Measurements from ENCODE around the gene OPRL1.
A peak's percentile ranks its signal among the peaks of the same experiment; 100 is the strongest.
"Not testable (repeated sequence)": the region's sequence is repeated elsewhere in the genome, so short reads cannot be mapped to it uniquely, and the experiment has no call there.

Gene OPRL1

GRCh38 chr20:64073476-64074183 is 6.3 kb upstream of the OPRL1 start:
- no peak for DNase-seq

- no peak for DNase-seq
These were observed 5.6 kb upstream of the OPRL1 start for GRCh38 chr20:64074184-64074789.

- no peak for DNase-seq
These were observed 4.9 kb upstream of the OPRL1 start for GRCh38 chr20:64074963-64075362.

GRCh38 chr20:64075556-64075955 is 4.3 kb upstream of the OPRL1 start:
- DNase-seq = no peak

GRCh38 chr20:64076061-64076997 is 3.6 kb upstream of the OPRL1 start:
- no peak for DNase-seq

- DNase-seq = no peak
These were observed 2.8 kb upstream of the OPRL1 start for GRCh38 chr20:64077094-64077493.

- no peak for DNase-seq
These were observed 2.4 kb upstream of the OPRL1 start for GRCh38 chr20:64077541-64077875.

- no peak for DNase-seq
These were observed 1.9 kb upstream of the OPRL1 start for GRCh38 chr20:64077876-64078551.

GRCh38 chr20:64078934-64079272 is 979 bp upstream of the OPRL1 start:
- DNase-seq = no peak

- DNase-seq = peak; percentile 72
These were observed 439 bp upstream of the OPRL1 start, which contains the start of gene RGS19 for GRCh38 chr20:64079273-64080012. Gene RGS19 (minus strand): TSS chr20:64079518. CDS start chr20:64076886, 2,632 bp downstream.

GRCh38 chr20:64080813-64081623 is 1.1 kb downstream of the OPRL1 start:
- no peak for DNase-seq

GRCh38 chr20:64081624-64081964 is 1.7 kb downstream of the OPRL1 start:
- no peak for DNase-seq

GRCh38 chr20:64082126-64082731 is 2.3 kb downstream of the OPRL1 start:
- DNase-seq = no peak

GRCh38 chr20:64082820-64083377 is 3.0 kb downstream of the OPRL1 start:
- DNase-seq = no peak

- DNase-seq = peak; percentile 81 to 88
These were observed 3.5 kb downstream of the OPRL1 start for GRCh38 chr20:64083378-64083803.

GRCh38 chr20:64083804-64084684 is 4.2 kb downstream of the OPRL1 start, which contains the start of gene LKAAEAR1:
Gene LKAAEAR1 (minus strand): TSS chr20:64084398. CDS start chr20:64084219, 179 bp downstream.
- DNase-seq = peak in 1 of 2 experiments; percentile 25

- DNase-seq = peak in 1 of 2 experiments; percentile 40
These were observed 4.8 kb downstream of the OPRL1 start for GRCh38 chr20:64084685-64085152.

GRCh38 chr20:64086801-64087200 is 6.9 kb downstream of the OPRL1 start:
- no peak for DNase-seq

GRCh38 chr20:64087226-64087825 is 7.4 kb downstream of the OPRL1 start:
- not testable (repeated sequence) for DNase-seq
